Stimulated activated CD4-positive, alpha-beta T cell treated with anti-CD3 and anti-CD28 coated beads, Interleukin-12 subunit alpha, Interleukin-12 subunit beta, amount 100 ng/mL, for 4 hours (primary cell): ENCODE data around the gene KMT2D.
A peak's percentile ranks its signal among the peaks of the same experiment; 100 is the strongest.

Experiments used
- DNase-seq: peaks from one replicate; pipeline ENCODE4 v3.0.0-alpha.2; 2020

The KMT2D gene

GRCh38 chr12:49032276-49032675, 28.3 kb downstream of the KMT2D start:
- DNase-seq: no peak

GRCh38 chr12:49031573-49032161, 28.9 kb downstream of the KMT2D start:
- no peak for DNase-seq

- DNase-seq: no peak
These were observed 29.7 kb downstream of the KMT2D start for GRCh38 chr12:49030714-49031572.

- DNase-seq: no peak
These were observed 30.5 kb downstream of the KMT2D start for GRCh38 chr12:49030119-49030518.

- no peak for DNase-seq
These were observed 31.8 kb downstream of the KMT2D start for GRCh38 chr12:49028666-49029275.

GRCh38 chr12:49027846-49028555, 32.6 kb downstream of the KMT2D start:
- no peak for DNase-seq

- no peak for DNase-seq
These were observed 33.7 kb downstream of the KMT2D start for GRCh38 chr12:49026678-49027480.

- DNase-seq: no peak
These were observed 34.5 kb downstream of the KMT2D start for GRCh38 chr12:49026101-49026500.

- no peak for DNase-seq
These were observed 35.1 kb downstream of the KMT2D start for GRCh38 chr12:49025463-49025862.

GRCh38 chr12:49024543-49024942, 36.1 kb downstream of the KMT2D start:
- no peak for DNase-seq

- DNase-seq: no peak
These were observed 36.8 kb downstream of the KMT2D start for GRCh38 chr12:49023812-49024211.

GRCh38 chr12:49022558-49023178, 37.9 kb downstream of the KMT2D start:
- no peak for DNase-seq

GRCh38 chr12:49021292-49021915, 39.2 kb downstream of the KMT2D start:
- no peak for DNase-seq

GRCh38 chr12:49020441-49020840, 40.2 kb downstream of the KMT2D start:
- no peak for DNase-seq

- DNase-seq: peak; percentile 21
These were observed 40.9 kb downstream of the KMT2D start for GRCh38 chr12:49019443-49020324.

- no peak for DNase-seq
These were observed 41.5 kb downstream of the KMT2D start for GRCh38 chr12:49019120-49019430.

GRCh38 chr12:49018261-49019119, 42.1 kb downstream of the KMT2D start, which contains the start of gene PRKAG1:
TSS of gene PRKAG1 (minus strand) at chr12:49018776. CDS start at chr12:49018740, 36 bp downstream.
- peak; percentile 92 for DNase-seq

- peak; percentile 32 for DNase-seq
These were observed 42.7 kb downstream of the KMT2D start for GRCh38 chr12:49017891-49018260.

GRCh38 chr12:49015196-49015595, 45.4 kb downstream of the KMT2D start:
- no peak for DNase-seq

- DNase-seq: no peak
These were observed 46.0 kb downstream of the KMT2D start for GRCh38 chr12:49014547-49014946.
